GM12873 (cell line): Measurements from ENCODE around the gene C11orf68.

ENCODE experiments used
- CTCF ChIP-seq: IDR thresholded peaks from 2 replicates; pipeline ENCODE4 v1.5.1; 2012; ENCODE audit warnings: low read depth, mild to moderate bottlenecking, moderate library complexity, low read length, control low read depth; ENCODE audit not compliant: insufficient read depth; ENCODE audit errors: missing control alignments

C11orf68 gene

GRCh38 chr11:65879617-65880016, 39.2 kb downstream of the C11orf68 start, which contains the start of gene CTSW:
CTSW (plus strand) TSS chr11:65879837; CDS start chr11:65879855, 18 bp downstream.
- no peak for TF ChIP-seq CTCF

- TF ChIP-seq CTCF, result no peak
Observed at GRCh38 chr11:65873318-65874156, 45.3 kb downstream of the C11orf68 start.

- TF ChIP-seq CTCF, result no peak
Observed at GRCh38 chr11:65872586-65873317, 46.1 kb downstream of the C11orf68 start, which contains the start of gene EFEMP2. EFEMP2 (minus strand) TSS chr11:65872800; CDS start chr11:65872354, 446 bp downstream.

DNA sequence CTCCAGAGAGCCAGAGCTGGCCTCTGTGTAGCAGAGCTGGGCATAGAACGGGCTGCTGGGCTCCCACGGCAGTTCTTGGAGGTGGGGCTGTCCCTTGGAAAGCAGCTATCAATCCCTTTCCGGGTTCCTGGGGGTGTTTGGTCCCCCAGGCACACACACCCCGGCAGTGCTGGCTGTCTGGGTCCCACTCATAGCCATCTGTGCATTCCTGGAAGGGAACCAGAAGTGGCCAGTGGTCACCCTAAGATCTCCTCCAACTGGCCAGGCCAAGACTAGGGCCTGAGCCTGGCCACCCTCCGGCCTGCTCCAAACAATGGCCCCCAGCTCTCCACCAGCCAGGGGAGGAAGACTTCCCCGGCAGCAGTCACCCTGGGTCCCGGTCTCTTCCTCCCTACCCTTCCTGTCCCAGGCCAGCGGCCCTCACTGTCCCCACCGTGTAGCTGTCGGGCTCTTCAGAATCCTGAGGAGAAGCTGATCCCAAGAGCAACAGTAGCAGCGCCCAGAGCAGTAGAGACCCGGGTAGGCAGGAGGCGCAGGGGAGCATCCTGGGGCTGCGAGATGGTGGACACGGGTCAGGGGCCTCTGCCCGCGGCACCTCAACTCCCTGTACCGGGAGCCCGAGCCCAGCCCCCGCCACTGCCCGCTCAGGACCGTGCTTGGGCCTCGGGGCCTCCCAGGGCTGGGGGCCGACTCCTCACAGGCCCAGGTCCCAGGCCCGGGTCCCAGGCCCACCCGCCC, 46.9 kb downstream of the C11orf68 start:
- TF ChIP-seq CTCF, result no peak

DNA sequence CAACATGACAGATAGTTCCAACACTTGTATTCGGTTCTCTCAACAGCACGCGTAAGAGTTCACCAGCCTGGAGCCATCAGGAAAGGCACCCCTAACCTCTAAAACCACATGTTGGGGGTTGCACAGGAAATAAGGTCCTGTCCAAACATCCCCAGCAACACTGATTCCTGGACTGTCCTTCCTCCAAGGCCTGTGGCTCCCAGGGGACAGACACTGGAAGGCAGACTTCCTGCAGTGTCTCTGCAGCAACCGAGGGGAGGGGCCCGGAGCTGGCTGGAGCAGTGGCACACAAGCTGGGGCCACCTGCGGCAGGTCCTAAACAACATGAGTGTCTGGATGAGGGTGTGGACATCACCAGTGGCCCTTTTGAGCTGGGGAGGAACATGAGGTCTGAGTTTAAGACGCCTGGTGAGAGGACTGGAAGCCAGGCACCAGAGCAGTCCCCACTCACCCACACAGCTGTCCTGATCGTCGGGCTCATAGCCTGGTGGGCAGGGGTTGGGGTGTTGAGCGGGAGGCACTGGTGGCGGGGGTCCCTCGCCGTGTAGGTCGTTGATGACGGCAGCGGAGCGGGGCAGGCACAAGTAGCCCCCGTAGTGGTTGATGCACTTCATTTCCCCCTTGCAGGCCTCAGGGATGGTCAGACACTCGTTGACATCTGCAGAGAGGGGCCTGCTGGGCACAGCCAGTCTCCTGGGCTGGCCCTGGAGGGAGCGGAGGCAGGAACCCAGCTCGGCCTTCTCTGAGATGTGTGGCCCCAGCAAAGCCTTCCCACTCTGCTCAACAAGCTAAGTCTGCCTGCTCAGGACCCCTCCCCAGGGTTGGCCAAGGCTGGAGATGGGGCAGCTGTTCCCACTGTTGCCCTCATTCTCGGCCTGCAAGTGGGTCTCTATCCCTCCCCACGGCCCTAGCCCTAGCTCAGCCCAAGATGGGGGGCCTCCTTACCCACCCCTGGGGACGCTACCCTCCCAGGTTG, 47.9 kb downstream of the C11orf68 start:
- TF ChIP-seq CTCF, result no peak

DNA sequence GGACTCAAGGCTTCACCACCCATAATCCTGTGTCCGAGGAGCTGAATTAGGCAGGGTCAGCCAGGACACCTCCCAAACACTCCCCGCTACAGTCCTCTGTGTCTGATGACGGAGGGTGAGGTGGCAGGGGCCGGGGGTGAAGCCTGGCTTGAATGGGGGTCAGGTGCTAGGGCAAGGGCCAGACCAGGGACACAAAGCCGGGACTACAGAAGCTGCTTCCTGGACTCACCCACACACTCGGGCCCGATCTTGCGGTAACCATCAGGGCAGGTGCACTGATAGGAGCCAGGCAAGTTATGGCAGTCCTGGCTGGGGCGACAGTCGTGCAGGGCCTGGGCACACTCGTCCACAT, 48.6 kb downstream of the C11orf68 start:
- TF ChIP-seq CTCF, result no peak
